IMR-90 (cell line): ENCODE measurements around the gene SCYL2. TPM values are rescaled to one million over a fixed set of nuclear protein-coding genes. Genes with fewer than 3 reads are reported as not detected.

Experiments used
- ATAC-seq: fragments of 200-7000 bp; cut with Tn5 transposase; 2 replicates; pipeline ENCODE4 v1.9.1; 2020; ENCODE audit warnings: low read depth, mild to moderate bottlenecking, moderate library complexity
- BruUV-seq: library from RNA; stranded (reverse); fragments of 400-500 nt; replicated peaks from 2 replicates; lab custom pipeline; 2021; lab: Mats Ljungman, UMichigan
- CTCF ChIA-PET: fragments of 300-600 bp; formaldehyde crosslinking; extraction: SDS; loops from one replicate; lab custom pipeline; 2021; ENCODE audit warnings: antibody characterized with exemption; lab: Yijun Ruan, JAX
- POLR2A ChIA-PET: fragments of 300-600 bp; sonication (Branson Sonifier 250); formaldehyde crosslinking; loops from one replicate; lab custom pipeline; 2022; ENCODE audit warnings: antibody characterized with exemption; ENCODE audit not compliant: unreplicated experiment; lab: Charles Lee
- DNase-seq: peaks from one replicate; pipeline ENCODE4 v3.0.0; 2013
- H2AFZ ChIP-seq: replicated peaks from 2 replicates; pipeline ENCODE3; 2013; ENCODE audit warnings: low read length, mild to moderate bottlenecking; ENCODE audit not compliant: poor library complexity
- H2AK5ac ChIP-seq: 2 replicates; pipeline ENCODE4 v1.6.1; 2013; ENCODE audit warnings: low read depth, low read length, inconsistent platforms
- H2AK9ac ChIP-seq: replicated peaks from 2 replicates; pipeline ENCODE3; 2013; ENCODE audit warnings: mild to moderate bottlenecking, low read depth, low read length, moderate library complexity; ENCODE audit not compliant: poor library complexity
- H2BK120ac ChIP-seq: 2 replicates; pipeline ENCODE4 v1.6.1; 2013; ENCODE audit warnings: low read depth, low read length, inconsistent platforms
- H2BK15ac ChIP-seq: 3 replicates; pipeline ENCODE4 v1.6.1; 2013; ENCODE audit warnings: low read depth, low read length, inconsistent platforms
- H2BK20ac ChIP-seq: 2 replicates; pipeline ENCODE4 v1.6.1; 2013; ENCODE audit warnings: low read depth, mild to moderate bottlenecking, inconsistent platforms, low read length, moderate library complexity
- H2BK5ac ChIP-seq: 2 replicates; pipeline ENCODE4 v1.6.1; 2013; ENCODE audit warnings: mild to moderate bottlenecking, low read depth, low read length, inconsistent platforms; ENCODE audit not compliant: poor library complexity, severe bottlenecking
- H3K14ac ChIP-seq: replicated peaks from 2 replicates; pipeline ENCODE4 v1.6.1; 2013; ENCODE audit warnings: low read depth, low read length, inconsistent platforms
- H3K18ac ChIP-seq: 2 replicates; pipeline ENCODE4 v1.6.1; 2013; ENCODE audit warnings: low read depth, low read length, control low read depth
- H3K23ac ChIP-seq: 2 replicates; pipeline ENCODE4 v1.6.1; 2013; ENCODE audit warnings: low read depth, low read length, inconsistent platforms
- H3K27ac ChIP-seq: 2 replicates; pipeline ENCODE4 v1.5.1; 2013; ENCODE audit warnings: mild to moderate bottlenecking, control low read depth, low read length; ENCODE audit not compliant: insufficient read depth
- H3K27me3 ChIP-seq: 2 replicates; pipeline ENCODE4 v1.6.1; 2013; ENCODE audit warnings: low read length; ENCODE audit not compliant: control insufficient read depth, insufficient read depth
- H3K36me3 ChIP-seq: 2 replicates; pipeline ENCODE4 v1.6.1; 2013; ENCODE audit warnings: low read length, mixed read lengths; ENCODE audit not compliant: control insufficient read depth, insufficient read depth
- H3K4ac ChIP-seq: 2 replicates; pipeline ENCODE4 v1.6.1; 2013; ENCODE audit warnings: low read depth, low read length, inconsistent platforms
- H3K4me1 ChIP-seq: 2 replicates; pipeline ENCODE4 v1.6.1; 2013; ENCODE audit warnings: low read length, mixed read lengths; ENCODE audit not compliant: control insufficient read depth, insufficient read depth
- H3K4me2 ChIP-seq: 2 replicates; pipeline ENCODE4 v1.6.1; 2013; ENCODE audit warnings: low read depth, mild to moderate bottlenecking, control low read depth, low read length, moderate library complexity
- H3K4me3 ChIP-seq: 2 replicates; pipeline ENCODE4 v1.5.1; 2013; ENCODE audit warnings: low read depth, mild to moderate bottlenecking, control low read depth, low read length, moderate library complexity; ENCODE audit not compliant: insufficient read depth
- H3K56ac ChIP-seq: 2 replicates; pipeline ENCODE4 v1.6.1; 2013; ENCODE audit warnings: low read length, inconsistent platforms; ENCODE audit not compliant: insufficient read depth; ENCODE audit errors: extremely low read depth
- H3K79me1 ChIP-seq, 2 experiments: 2 replicates each; pipeline ENCODE4 v1.6.1; 2013; ENCODE audit warnings: low read length in 2 of 2, inconsistent platforms in 1 of 2, low read depth in 1 of 2
- H3K9ac ChIP-seq: 2 replicates; pipeline ENCODE4 v1.6.1; 2013; ENCODE audit warnings: low read depth, low read length, control low read depth
- H3K9me1 ChIP-seq: 2 replicates; pipeline ENCODE4 v1.6.1; 2013; ENCODE audit warnings: low read length, inconsistent platforms; ENCODE audit not compliant: insufficient read depth
- H3K9me3 ChIP-seq: 2 replicates; pipeline ENCODE4 v1.6.1; 2013; ENCODE audit warnings: low read length; ENCODE audit not compliant: control insufficient read depth, insufficient read depth
- H4K20me1 ChIP-seq: 2 replicates; pipeline ENCODE4 v1.6.1; 2013; ENCODE audit warnings: low read length, inconsistent platforms; ENCODE audit not compliant: insufficient read depth
- H4K5ac ChIP-seq: 2 replicates; pipeline ENCODE4 v1.6.1; 2013; ENCODE audit warnings: mild to moderate bottlenecking, low read depth, low read length, control low read depth
- H4K8ac ChIP-seq, 2 experiments: 2 replicates each; pipeline ENCODE4 v1.6.1; 2013; ENCODE audit warnings: low read depth in 2 of 2, low read length in 2 of 2, control low read depth in 1 of 2, inconsistent platforms in 1 of 2
- H4K91ac ChIP-seq: 2 replicates; pipeline ENCODE4 v1.6.1; 2013; ENCODE audit warnings: low read depth, low read length, inconsistent platforms; ENCODE audit not compliant: insufficient read depth
- CHD1 ChIP-seq: IDR thresholded peaks from 2 replicates; pipeline ENCODE4 v1.6.1; 2012; ENCODE audit warnings: low read depth, low read length, improper control_type of control experiment
- FOS ChIP-seq: fragments of 150-350 bp; IDR thresholded peaks from 2 replicates; pipeline ENCODE4 v1.6.1; 2016; ENCODE audit warnings: low read depth, low read length
- MXI1 ChIP-seq: IDR thresholded peaks from 2 replicates; pipeline ENCODE4 v1.6.1; 2012; ENCODE audit warnings: low read depth, mild to moderate bottlenecking, low read length, moderate library complexity, borderline replicate concordance
- NFE2L2 ChIP-seq: fragments of 150-350 bp; IDR thresholded peaks from 2 replicates; pipeline ENCODE4 v1.6.1; 2016; ENCODE audit warnings: low read depth, mild to moderate bottlenecking, low read length
- RAD21 ChIP-seq: IDR thresholded peaks from 2 replicates; pipeline ENCODE4 v1.6.1; 2012; ENCODE audit warnings: low read length, improper control_type of control experiment
- RCOR1 ChIP-seq: IDR thresholded peaks from 2 replicates; pipeline ENCODE4 v1.6.1; 2012; ENCODE audit warnings: mild to moderate bottlenecking, low read length, improper control_type of control experiment; ENCODE audit not compliant: insufficient replicate concordance
- WGBS, 2 experiments: methylation state at CpG; one replicate each; pipeline versions ENCODE4 v1.1.5 to v1.1.7; 2013; ENCODE audit warnings: missing lambda C conversion rate in 2 of 2; ENCODE audit not compliant: insufficient read length in 1 of 2; ENCODE audit errors: extremely low coverage in 2 of 2; 5-methylcytosine and 5-hydroxymethylcytosine counted together
- dilution Hi-C: fragments of 300-500 bp; cut with HindIII; formaldehyde crosslinking; loops from one replicate; pipeline ENCODE4 v1.14.3; 2018; ENCODE audit warnings: low sequenced_read_pairs; ENCODE audit not compliant: unreplicated experiment
- in situ Hi-C: fragments of 300-500 bp; cut with MboI; formaldehyde crosslinking; loops from 3 replicates; pipeline ENCODE4 v1.14.3; 2019; ENCODE audit warnings: low sequenced_read_pairs, inconsistent platforms, mixed read lengths
- intact Hi-C: fragments of 100-400 bp; cut with micrococcal nuclease; formaldehyde crosslinking; loops from 2 replicates; pipeline ENCODE4 v1.10.0; 2022
- polyA plus RNA-seq, 3 experiments: library from polyadenylated mRNA; depleted of rRNA; stranded (reverse); fragments of >200 nt; gene quantifications; 2 replicates each; pipeline ENCODE4 v1.2.3, GENCODE V29; 2012; ENCODE audit warnings: low replicate concordance in 1 of 3
- total RNA-seq: library from RNA; depleted of rRNA; stranded (reverse); fragments of >200 nt; gene quantifications from 2 replicates; pipeline ENCODE4 v1.2.3, GENCODE V29; 2012
- TF ChIP-seq, protein P1 (sequence below): conservative IDR thresholded peaks from 2 replicates; pipeline ENCODE4 v1.5.1; 2012; ENCODE audit warnings: mild to moderate bottlenecking, low read depth, low read length, improper control_type of control experiment
- TF ChIP-seq, protein P2 (sequence below): fragments of 150-350 bp; IDR thresholded peaks from 2 replicates; pipeline ENCODE4 v1.6.1; 2016; ENCODE audit warnings: low read depth, mild to moderate bottlenecking, low read length, moderate library complexity, borderline replicate concordance

SCYL2 gene
- total and polyA plus RNA-seq, 2 of the 4 experiments (the other 2 are of a cell fraction) = 15.3 to 52.0 TPM

DNA sequence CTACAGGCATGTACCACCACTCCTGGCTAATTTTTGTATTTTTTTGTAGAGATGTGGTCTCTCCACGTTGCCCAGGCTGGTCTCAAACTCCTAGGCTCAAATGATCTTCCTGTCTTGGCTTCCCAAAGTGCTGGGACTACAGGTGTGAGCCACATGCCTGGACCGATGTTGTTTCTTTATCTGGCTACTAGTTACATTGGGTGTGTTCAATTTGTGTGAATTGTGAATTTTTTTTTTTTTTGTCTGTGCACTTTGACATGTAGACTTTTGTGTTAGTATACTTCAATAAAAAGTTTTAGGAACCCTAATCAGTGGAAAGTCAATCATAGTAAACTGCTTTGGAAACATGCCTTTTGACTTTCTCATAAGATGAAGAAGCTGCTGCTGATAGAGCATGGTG is 65.9 kb downstream of the SCYL2 start:
- Histone ChIP-seq H4K8ac (no peak overlapping the region), H3K9ac (no peak overlapping the region), H3K56ac (no peak overlapping the region), H2BK15ac (no peak overlapping the region), H3K27me3 (no peaks in the 10 kb centered on the region), H3K4ac (no peak overlapping the region), H2AFZ (no peak overlapping the region), H3K36me3 (peaks cover 21% of the 10 kb centered on the region), H3K4me3 (no peak overlapping the region), H4K91ac (no peak overlapping the region), H3K79me1 (no peaks in the 10 kb centered on the region; a peak in 2 of 4 replicates), H4K20me1 (no peaks in the 10 kb centered on the region), H3K9me1 (0 out of 2 replicates have a peak, but pooled peaks cover 2% of the 10 kb centered on the region), H3K4me2 (no peak overlapping the region), H2BK20ac (no peak overlapping the region), H3K4me1 (peaks cover 3% of the 10 kb centered on the region), H3K23ac (no peak overlapping the region), H2BK5ac (no peak overlapping the region), H2AK5ac (no peak overlapping the region), H3K27ac (no peak overlapping the region), H2BK120ac (no peak overlapping the region), H2AK9ac (no peak overlapping the region), H4K5ac (no peak overlapping the region), H3K9me3 (no peaks in the 10 kb centered on the region), H3K14ac (no peak overlapping the region), H3K18ac (no peak overlapping the region)
- dilution Hi-C loops (no loop called here), intact Hi-C loops (no loop called here), in situ Hi-C loops (no loop called here)
- no TSS peak for BruUV-seq
- DNase-seq (no peak), ATAC-seq (no peak)
- no peak for TF ChIP-seq RAD21
- TF ChIP-seq, protein P1, sequence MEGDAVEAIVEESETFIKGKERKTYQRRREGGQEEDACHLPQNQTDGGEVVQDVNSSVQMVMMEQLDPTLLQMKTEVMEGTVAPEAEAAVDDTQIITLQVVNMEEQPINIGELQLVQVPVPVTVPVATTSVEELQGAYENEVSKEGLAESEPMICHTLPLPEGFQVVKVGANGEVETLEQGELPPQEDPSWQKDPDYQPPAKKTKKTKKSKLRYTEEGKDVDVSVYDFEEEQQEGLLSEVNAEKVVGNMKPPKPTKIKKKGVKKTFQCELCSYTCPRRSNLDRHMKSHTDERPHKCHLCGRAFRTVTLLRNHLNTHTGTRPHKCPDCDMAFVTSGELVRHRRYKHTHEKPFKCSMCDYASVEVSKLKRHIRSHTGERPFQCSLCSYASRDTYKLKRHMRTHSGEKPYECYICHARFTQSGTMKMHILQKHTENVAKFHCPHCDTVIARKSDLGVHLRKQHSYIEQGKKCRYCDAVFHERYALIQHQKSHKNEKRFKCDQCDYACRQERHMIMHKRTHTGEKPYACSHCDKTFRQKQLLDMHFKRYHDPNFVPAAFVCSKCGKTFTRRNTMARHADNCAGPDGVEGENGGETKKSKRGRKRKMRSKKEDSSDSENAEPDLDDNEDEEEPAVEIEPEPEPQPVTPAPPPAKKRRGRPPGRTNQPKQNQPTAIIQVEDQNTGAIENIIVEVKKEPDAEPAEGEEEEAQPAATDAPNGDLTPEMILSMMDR = no peak
- no peak for TF ChIP-seq NFE2L2
- no peak for TF ChIP-seq RCOR1
- TF ChIP-seq, protein P2, sequence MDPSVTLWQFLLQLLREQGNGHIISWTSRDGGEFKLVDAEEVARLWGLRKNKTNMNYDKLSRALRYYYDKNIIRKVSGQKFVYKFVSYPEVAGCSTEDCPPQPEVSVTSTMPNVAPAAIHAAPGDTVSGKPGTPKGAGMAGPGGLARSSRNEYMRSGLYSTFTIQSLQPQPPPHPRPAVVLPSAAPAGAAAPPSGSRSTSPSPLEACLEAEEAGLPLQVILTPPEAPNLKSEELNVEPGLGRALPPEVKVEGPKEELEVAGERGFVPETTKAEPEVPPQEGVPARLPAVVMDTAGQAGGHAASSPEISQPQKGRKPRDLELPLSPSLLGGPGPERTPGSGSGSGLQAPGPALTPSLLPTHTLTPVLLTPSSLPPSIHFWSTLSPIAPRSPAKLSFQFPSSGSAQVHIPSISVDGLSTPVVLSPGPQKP = no peak
- TF ChIP-seq FOS = no peak
- TF ChIP-seq MXI1 = no peak
- TF ChIP-seq CHD1 = no peak
- CTCF ChIA-PET = no interaction called here
- POLR2A ChIA-PET = no interaction called here
- 100% methylated on average over 1 of the region's 2 CpGs; no CpG with 5 or more reads in 1 of the 2 experiments for whole genome bisulfite sequencing, 2 experiments
